ENCODE data around the gene IL1RAPL1.

The IL1RAPL1 gene

GRCh38 chrX:28706964-28707363 lies 119.7 kb downstream of the IL1RAPL1 start:
- Histone ChIP-seq H3K4me3 (ENCODE audit: insufficient read length, low read depth) (no peak overlapping the region), H3K9ac (ENCODE audit: insufficient read length, low read depth) (no peak overlapping the region), H3K9me3 (ENCODE audit: insufficient read depth, low read length) (no peaks in the 10 kb centered on the region), H3K27me3 (ENCODE audit: insufficient read depth, insufficient read length) (no peaks in the 10 kb centered on the region), H3K36me3 (ENCODE audit: insufficient read depth, insufficient read length, low read length) (no peaks in the 10 kb centered on the region), H3K4me1 (ENCODE audit: insufficient read depth, insufficient read length) (no peaks in the 10 kb centered on the region)
- TF ChIP-seq YY1 (IDR thresholded peaks at IDR 0.05; ENCODE audit: insufficient read depth, insufficient read length) (no peak), SUZ12 (IDR thresholded peaks at IDR 0.05; ENCODE audit: extremely low read depth, insufficient read depth, insufficient read length) (no peak), ZNF274 (IDR thresholded peaks at IDR 0.05; ENCODE audit: low read depth, low read length) (no peak)
- no peak for DNase-seq (ENCODE audit: low read depth, low spot score)

GRCh38 chrX:28709421-28709820 lies 122.2 kb downstream of the IL1RAPL1 start:
- no peaks in the 10 kb centered on the region for H3K4me1 ChIP-seq (ENCODE audit: insufficient read depth, insufficient read length)
- no peak overlapping the region for H3K9ac ChIP-seq (ENCODE audit: insufficient read length, low read depth)
- H3K36me3 ChIP-seq (ENCODE audit: insufficient read depth, insufficient read length, low read length): no peaks in the 10 kb centered on the region
- no peak overlapping the region for H3K4me3 ChIP-seq (ENCODE audit: insufficient read length, low read depth)
- H3K27me3 ChIP-seq (ENCODE audit: insufficient read depth, insufficient read length): no peaks in the 10 kb centered on the region
- TF ChIP-seq ZNF274 (IDR thresholded peaks at IDR 0.05; ENCODE audit: low read depth, low read length): no peak
- no peak for TF ChIP-seq SUZ12 (IDR thresholded peaks at IDR 0.05; ENCODE audit: extremely low read depth, insufficient read depth, insufficient read length)
- TF ChIP-seq YY1 (IDR thresholded peaks at IDR 0.05; ENCODE audit: insufficient read depth, insufficient read length): no peak
- no peaks in the 10 kb centered on the region for H3K9me3 ChIP-seq (ENCODE audit: insufficient read depth, low read length)
- no peak for DNase-seq (ENCODE audit: low read depth, low spot score)

GRCh38 chrX:28717864-28718263 lies 130.6 kb downstream of the IL1RAPL1 start:
- H3K27me3 ChIP-seq (ENCODE audit: insufficient read depth, insufficient read length): no peaks in the 10 kb centered on the region
- no peak for TF ChIP-seq SUZ12 (IDR thresholded peaks at IDR 0.05; ENCODE audit: extremely low read depth, insufficient read depth, insufficient read length)
- no peak for TF ChIP-seq ZNF274 (IDR thresholded peaks at IDR 0.05; ENCODE audit: low read depth, low read length)
- TF ChIP-seq YY1 (IDR thresholded peaks at IDR 0.05; ENCODE audit: insufficient read depth, insufficient read length): no peak

GRCh38 chrX:28718450-28718849 lies 131.2 kb downstream of the IL1RAPL1 start:
- no peaks in the 10 kb centered on the region for H3K27me3 ChIP-seq (ENCODE audit: insufficient read depth, insufficient read length)
- TF ChIP-seq ZNF274 (IDR thresholded peaks at IDR 0.05; ENCODE audit: low read depth, low read length): no peak
- no peak for TF ChIP-seq YY1 (IDR thresholded peaks at IDR 0.05; ENCODE audit: insufficient read depth, insufficient read length)
- TF ChIP-seq SUZ12 (IDR thresholded peaks at IDR 0.05; ENCODE audit: extremely low read depth, insufficient read depth, insufficient read length): no peak
- no peaks in the 10 kb centered on the region for H3K4me1 ChIP-seq (ENCODE audit: insufficient read depth, insufficient read length)
- no peaks in the 10 kb centered on the region for H3K36me3 ChIP-seq (ENCODE audit: insufficient read depth, insufficient read length, low read length)
- no peak overlapping the region for H3K4me3 ChIP-seq (ENCODE audit: insufficient read length, low read depth)
- H3K9ac ChIP-seq (ENCODE audit: insufficient read length, low read depth): no peak overlapping the region
- H3K9me3 ChIP-seq (ENCODE audit: insufficient read depth, low read length): no peaks in the 10 kb centered on the region
- no peak for DNase-seq (ENCODE audit: low read depth, low spot score)

More at GRCh38 chrX:28717864-28718263, 130.6 kb downstream of the IL1RAPL1 start:
- Histone ChIP-seq H3K9ac (ENCODE audit: insufficient read length, low read depth) (no peak overlapping the region), H3K4me1 (ENCODE audit: insufficient read depth, insufficient read length) (no peaks in the 10 kb centered on the region), H3K36me3 (ENCODE audit: insufficient read depth, insufficient read length, low read length) (no peaks in the 10 kb centered on the region), H3K4me3 (ENCODE audit: insufficient read length, low read depth) (no peak overlapping the region), H3K9me3 (ENCODE audit: insufficient read depth, low read length) (no peaks in the 10 kb centered on the region)
- DNase-seq (ENCODE audit: low read depth, low spot score): no peak

GRCh38 chrX:28719620-28720019 lies 132.4 kb downstream of the IL1RAPL1 start:
- no peaks in the 10 kb centered on the region for H3K27me3 ChIP-seq (ENCODE audit: insufficient read depth, insufficient read length)
- H3K9ac ChIP-seq (ENCODE audit: insufficient read length, low read depth): no peak overlapping the region
- H3K9me3 ChIP-seq (ENCODE audit: insufficient read depth, low read length): no peaks in the 10 kb centered on the region
- H3K36me3 ChIP-seq (ENCODE audit: insufficient read depth, insufficient read length, low read length): no peaks in the 10 kb centered on the region
- no peaks in the 10 kb centered on the region for H3K4me1 ChIP-seq (ENCODE audit: insufficient read depth, insufficient read length)
- no peak for DNase-seq (ENCODE audit: low read depth, low spot score)
- TF ChIP-seq SUZ12 (IDR thresholded peaks at IDR 0.05; ENCODE audit: extremely low read depth, insufficient read depth, insufficient read length): no peak
- TF ChIP-seq YY1 (IDR thresholded peaks at IDR 0.05; ENCODE audit: insufficient read depth, insufficient read length): no peak
- TF ChIP-seq ZNF274 (IDR thresholded peaks at IDR 0.05; ENCODE audit: low read depth, low read length): no peak
- H3K4me3 ChIP-seq (ENCODE audit: insufficient read length, low read depth): no peak overlapping the region

- Histone ChIP-seq H3K9me3 (ENCODE audit: insufficient read depth, low read length) (no peaks in the 10 kb centered on the region), H3K36me3 (ENCODE audit: insufficient read depth, insufficient read length, low read length) (no peaks in the 10 kb centered on the region), H3K4me1 (ENCODE audit: insufficient read depth, insufficient read length) (no peaks in the 10 kb centered on the region), H3K4me3 (ENCODE audit: insufficient read length, low read depth) (no peak overlapping the region), H3K9ac (ENCODE audit: insufficient read length, low read depth) (no peak overlapping the region), H3K27me3 (ENCODE audit: insufficient read depth, insufficient read length) (no peaks in the 10 kb centered on the region)
- DNase-seq (ENCODE audit: low read depth, low spot score): no peak
- TF ChIP-seq ZNF274 (IDR thresholded peaks at IDR 0.05; ENCODE audit: low read depth, low read length): no peak
- no peak for TF ChIP-seq SUZ12 (IDR thresholded peaks at IDR 0.05; ENCODE audit: extremely low read depth, insufficient read depth, insufficient read length)
- no peak for TF ChIP-seq YY1 (IDR thresholded peaks at IDR 0.05; ENCODE audit: insufficient read depth, insufficient read length)
Measured at GRCh38 chrX:28752330-28752729, 165.1 kb downstream of the IL1RAPL1 start.

- Histone ChIP-seq H3K9ac (ENCODE audit: insufficient read length, low read depth) (no peak overlapping the region), H3K4me3 (ENCODE audit: insufficient read length, low read depth) (no peak overlapping the region), H3K27me3 (ENCODE audit: insufficient read depth, insufficient read length) (no peaks in the 10 kb centered on the region), H3K9me3 (ENCODE audit: insufficient read depth, low read length) (no peaks in the 10 kb centered on the region), H3K36me3 (ENCODE audit: insufficient read depth, insufficient read length, low read length) (no peaks in the 10 kb centered on the region), H3K4me1 (ENCODE audit: insufficient read depth, insufficient read length) (no peaks in the 10 kb centered on the region)
- DNase-seq (ENCODE audit: low read depth, low spot score): no peak
- no peak for TF ChIP-seq ZNF274 (IDR thresholded peaks at IDR 0.05; ENCODE audit: low read depth, low read length)
- TF ChIP-seq SUZ12 (IDR thresholded peaks at IDR 0.05; ENCODE audit: extremely low read depth, insufficient read depth, insufficient read length): no peak
Measured at GRCh38 chrX:28756175-28756574, 168.9 kb downstream of the IL1RAPL1 start.

GRCh38 chrX:28756647-28757046 lies 169.4 kb downstream of the IL1RAPL1 start:
- DNase-seq (ENCODE audit: low read depth, low spot score): no peak
- no peak overlapping the region for H3K4me3 ChIP-seq (ENCODE audit: insufficient read length, low read depth)
- TF ChIP-seq YY1 (IDR thresholded peaks at IDR 0.05; ENCODE audit: insufficient read depth, insufficient read length) (no peak), ZNF274 (IDR thresholded peaks at IDR 0.05; ENCODE audit: low read depth, low read length) (no peak), SUZ12 (IDR thresholded peaks at IDR 0.05; ENCODE audit: extremely low read depth, insufficient read depth, insufficient read length) (no peak)
- H3K9ac ChIP-seq (ENCODE audit: insufficient read length, low read depth): no peak overlapping the region
- H3K4me1 ChIP-seq (ENCODE audit: insufficient read depth, insufficient read length): no peaks in the 10 kb centered on the region
- H3K9me3 ChIP-seq (ENCODE audit: insufficient read depth, low read length): no peaks in the 10 kb centered on the region
- H3K36me3 ChIP-seq (ENCODE audit: insufficient read depth, insufficient read length, low read length): no peaks in the 10 kb centered on the region
- no peaks in the 10 kb centered on the region for H3K27me3 ChIP-seq (ENCODE audit: insufficient read depth, insufficient read length)

All from NT2/D1 (cell line).